Stimulated activated CD8-positive, alpha-beta memory T cell treated with anti-CD3 and anti-CD28 coated beads, Interleukin-4, amount 100 ng/mL, for 4 hours (primary cell): Measurements from ENCODE around the gene CHCHD2.
"Not testable (repeated sequence)": the region's sequence is repeated elsewhere in the genome, so short reads cannot be mapped to it uniquely, and the experiment has no call there.

ENCODE experiments used
- DNase-seq, 2 donors: peaks; one replicate each; pipeline ENCODE4 v3.0.0-alpha.2; 2020; ENCODE audit warnings: low read depth in 2 of 2, low spot score in 1 of 2

Gene CHCHD2

GRCh38 chr7:56106108-56107073 is at the start of gene CHCHD2:
Gene CHCHD2, minus strand, starts transcription at chr7:56106476. Its CDS starts 63 bp downstream, at chr7:56106413.
- DNase-seq, result peak; percentile 75 to 87

GRCh38 chr7:56131062-56131461 is 24.8 kb upstream of the CHCHD2 start:
- not testable (repeated sequence) for DNase-seq

GRCh38 chr7:56127241-56127975 is 21.1 kb upstream of the CHCHD2 start:
- no peak for DNase-seq

GRCh38 chr7:56125831-56126230 is 19.6 kb upstream of the CHCHD2 start:
- DNase-seq, result no peak

- no peak for DNase-seq
Observed at GRCh38 chr7:56124981-56125380, 18.7 kb upstream of the CHCHD2 start.

- DNase-seq, result no peak
Observed at GRCh38 chr7:56121440-56121839, 15.2 kb upstream of the CHCHD2 start.

GRCh38 chr7:56115852-56116538 is 9.7 kb upstream of the CHCHD2 start, which contains the start of gene NUPR2:
Gene NUPR2, minus strand, starts transcription at chr7:56116417. Its CDS starts 103 bp downstream, at chr7:56116314.
- DNase-seq, result no peak

GRCh38 chr7:56112244-56112643 is 6.0 kb upstream of the CHCHD2 start:
- not testable (repeated sequence) for DNase-seq

- no peak for DNase-seq
Observed at GRCh38 chr7:56110611-56111010, 4.3 kb upstream of the CHCHD2 start.

- no peak for DNase-seq
Observed at GRCh38 chr7:56107954-56108258, 1.6 kb upstream of the CHCHD2 start.

- DNase-seq, result no peak
Observed at GRCh38 chr7:56105508-56105907, 768 bp downstream of the CHCHD2 start.

- DNase-seq, result not testable (repeated sequence)
Observed at GRCh38 chr7:56104138-56104537, 2.1 kb downstream of the CHCHD2 start.

GRCh38 chr7:56099653-56100052 is 6.6 kb downstream of the CHCHD2 start:
- no peak for DNase-seq

GRCh38 chr7:56098187-56099008 is 7.9 kb downstream of the CHCHD2 start:
- not testable (repeated sequence) for DNase-seq

GRCh38 chr7:56097700-56098099 is 8.6 kb downstream of the CHCHD2 start:
- DNase-seq, result no peak

GRCh38 chr7:56092789-56093531 is 13.3 kb downstream of the CHCHD2 start, which contains the start of gene PHKG1:
Gene PHKG1, minus strand, starts transcription at chr7:56092952. Its CDS starts 4,011 bp downstream, at chr7:56088941.
- no peak for DNase-seq

GRCh38 chr7:56092388-56092787 is 13.9 kb downstream of the CHCHD2 start:
- not testable (repeated sequence) for DNase-seq

- no peak for DNase-seq
Observed at GRCh38 chr7:56091591-56091990, 14.7 kb downstream of the CHCHD2 start.

GRCh38 chr7:56087445-56087844 is 18.8 kb downstream of the CHCHD2 start:
- DNase-seq, result no peak

GRCh38 chr7:56086761-56087160 is 19.5 kb downstream of the CHCHD2 start:
- DNase-seq, result no peak
